ENCODE measurements around the gene ABCA5. TPM values are rescaled to one million over a fixed set of nuclear protein-coding genes. Genes with fewer than 3 reads are reported as not detected.

Gene ABCA5
- total and polyA plus RNA-seq, 9 of the 15 experiments (the other 6 are each of a cell fraction or from before 2014, with no cell fraction given), result 0.74 to 2.3 (median 1.4) TPM

DNA sequence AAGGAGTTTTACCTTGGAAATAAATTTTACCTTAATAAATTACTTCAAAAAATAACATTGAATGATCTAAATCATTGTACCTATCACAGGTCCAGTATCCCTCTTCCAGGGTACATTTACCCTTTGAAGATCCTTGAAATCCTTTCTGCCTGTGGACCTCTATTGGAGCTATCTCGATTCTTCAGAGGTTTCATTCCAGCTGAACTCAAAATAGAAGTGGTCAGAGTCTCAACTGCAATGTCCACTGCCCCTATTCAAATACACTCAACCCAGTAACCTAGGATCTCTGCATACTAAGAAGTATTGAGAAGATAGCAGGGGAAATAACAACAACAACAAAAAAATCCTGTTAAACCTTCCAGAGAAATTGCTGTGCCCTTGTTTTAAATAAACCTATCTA is 9.3 kb downstream of the ABCA5 start:
- whole genome bisulfite sequencing (ENCODE audit: insufficient coverage, low coverage, missing lambda C conversion rate), result 0% methylated on average over 1 of the region's 1 CpG
- CTCF ChIA-PET (ENCODE audit: low intra/inter-chr PET ratio), result no interaction called here
- H3K27me3 ChIP-seq (ENCODE audit: control insufficient read depth in 2 of 2, insufficient read depth in 2 of 2, low read length in 2 of 2), result peaks cover 0 to 2% of the 10 kb centered on the region in 2 experiments; a peak in 1 of 5 replicates
- ATAC-seq (no peak), DNase-seq (ENCODE audit: extremely low read depth in 1 of 4, low spot score in 3 of 4) (no peak), FAIRE-seq (no peak)
- H3K4me2 ChIP-seq (ENCODE audit: insufficient read depth, low read length), result no peak overlapping the region
- H3K4me1 ChIP-seq (replicated peaks in 1 of 2; ENCODE audit: control insufficient read depth in 2 of 2, insufficient read depth in 2 of 2, low read length in 2 of 2), result no peaks in the 10 kb centered on the region
- H3K79me2 ChIP-seq (ENCODE audit: control insufficient read depth, insufficient read depth, low read length), result no peaks in the 10 kb centered on the region
- in situ Hi-C loops (cut with MboI) (no loop called here), intact Hi-C loops (cut with micrococcal nuclease) (no loop called here)
- H2AFZ ChIP-seq (ENCODE audit: low read depth, low read length), result no peak overlapping the region
- H3K9ac ChIP-seq (ENCODE audit: insufficient read depth in 1 of 2, low read depth in 2 of 2, low read length in 2 of 2), result no peak overlapping the region
- H3K27ac ChIP-seq (ENCODE audit: extremely low read depth, low read depth, low read length), result no peak overlapping the region
- H4K20me1 ChIP-seq (replicated peaks; ENCODE audit: control insufficient read depth, insufficient read depth, low read length), result no peaks in the 10 kb centered on the region; the same call in 1 of the 2 replicates
- no peaks in the 10 kb centered on the region for H3K36me3 ChIP-seq (ENCODE audit: control insufficient read depth, insufficient read depth, low read length)
- H3K4me3 ChIP-seq, result no peak overlapping the region
- POLR2A ChIA-PET, result no interaction called here
- no peaks in the 10 kb centered on the region for H3K9me1 ChIP-seq (ENCODE audit: control insufficient read depth, insufficient read depth, low read length)
- H3K9me3 ChIP-seq (replicated peaks; ENCODE audit: control insufficient read depth, insufficient read depth, low read depth, low read length), result no peaks in the 10 kb centered on the region
- no TSS peak for BruUV-seq (replicated peaks)
- TF ChIP-seq RBM14 (IDR thresholded peaks at IDR 0.05; ENCODE audit: borderline replicate concordance, insufficient read depth, low read depth, low read length) (no peak), GATA2 (CRISPR knock-in tag; IDR thresholded peaks at IDR 0.05) (no peak), KLF1 (tag; IDR thresholded peaks at IDR 0.05) (no peak), KAT7 (CRISPR knock-in tag; IDR thresholded peaks at IDR 0.05; ENCODE audit: borderline replicate concordance) (no peak), ZNF146 (CRISPR knock-in tag; IDR thresholded peaks at IDR 0.05; ENCODE audit: unreplicated experiment) (no peak), ZNF589 (CRISPR knock-in tag; IDR thresholded peaks at IDR 0.05; ENCODE audit: low read depth) (no peak), NRF1 (conservative IDR thresholded peaks at IDR 0.05 in 1 of 2, IDR thresholded peaks at IDR 0.05 in 1 of 2) (no peak), ZBTB17 (CRISPR knock-in tag; IDR thresholded peaks at IDR 0.05) (no peak)
- TF ChIP-seq, protein P1, sequence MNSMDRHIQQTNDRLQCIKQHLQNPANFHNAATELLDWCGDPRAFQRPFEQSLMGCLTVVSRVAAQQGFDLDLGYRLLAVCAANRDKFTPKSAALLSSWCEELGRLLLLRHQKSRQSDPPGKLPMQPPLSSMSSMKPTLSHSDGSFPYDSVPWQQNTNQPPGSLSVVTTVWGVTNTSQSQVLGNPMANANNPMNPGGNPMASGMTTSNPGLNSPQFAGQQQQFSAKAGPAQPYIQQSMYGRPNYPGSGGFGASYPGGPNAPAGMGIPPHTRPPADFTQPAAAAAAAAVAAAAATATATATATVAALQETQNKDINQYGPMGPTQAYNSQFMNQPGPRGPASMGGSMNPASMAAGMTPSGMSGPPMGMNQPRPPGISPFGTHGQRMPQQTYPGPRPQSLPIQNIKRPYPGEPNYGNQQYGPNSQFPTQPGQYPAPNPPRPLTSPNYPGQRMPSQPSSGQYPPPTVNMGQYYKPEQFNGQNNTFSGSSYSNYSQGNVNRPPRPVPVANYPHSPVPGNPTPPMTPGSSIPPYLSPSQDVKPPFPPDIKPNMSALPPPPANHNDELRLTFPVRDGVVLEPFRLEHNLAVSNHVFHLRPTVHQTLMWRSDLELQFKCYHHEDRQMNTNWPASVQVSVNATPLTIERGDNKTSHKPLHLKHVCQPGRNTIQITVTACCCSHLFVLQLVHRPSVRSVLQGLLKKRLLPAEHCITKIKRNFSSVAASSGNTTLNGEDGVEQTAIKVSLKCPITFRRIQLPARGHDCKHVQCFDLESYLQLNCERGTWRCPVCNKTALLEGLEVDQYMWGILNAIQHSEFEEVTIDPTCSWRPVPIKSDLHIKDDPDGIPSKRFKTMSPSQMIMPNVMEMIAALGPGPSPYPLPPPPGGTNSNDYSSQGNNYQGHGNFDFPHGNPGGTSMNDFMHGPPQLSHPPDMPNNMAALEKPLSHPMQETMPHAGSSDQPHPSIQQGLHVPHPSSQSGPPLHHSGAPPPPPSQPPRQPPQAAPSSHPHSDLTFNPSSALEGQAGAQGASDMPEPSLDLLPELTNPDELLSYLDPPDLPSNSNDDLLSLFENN (IDR thresholded peaks at IDR 0.05; ENCODE audit: low read depth in 2 of 2, low read length in 2 of 2), result no peak
